ENCODE measurements around the gene MLLT3. TPM values are rescaled to one million over a fixed set of nuclear protein-coding genes. Genes with fewer than 3 reads are reported as not detected.

MLLT3 gene
- total RNA-seq, 1 donor from 2014 or later: 15.8 TPM

GRCh38 chr9:20551835-20552234, 70.5 kb downstream of the MLLT3 start:
- H3K4me3 ChIP-seq (ENCODE audit: low read depth, low read length): no peak overlapping the region
- H3K27me3 ChIP-seq (ENCODE audit: control insufficient read depth, insufficient read depth, low read length): no peaks in the 10 kb centered on the region
- TF ChIP-seq CTCF (IDR thresholded peaks at IDR 0.05; ENCODE audit: insufficient read depth, low read length, severe bottlenecking): no peak
- H3K36me3 ChIP-seq (ENCODE audit: control insufficient read depth, insufficient read depth, low read length): no peaks in the 10 kb centered on the region
- FAIRE-seq (no peak), DNase-seq (ENCODE audit: low read depth) (peak; percentile 64)

GRCh38 chr9:20551236-20551635, 71.1 kb downstream of the MLLT3 start:
- Histone ChIP-seq H3K36me3 (ENCODE audit: control insufficient read depth, insufficient read depth, low read length) (no peaks in the 10 kb centered on the region), H3K27me3 (ENCODE audit: control insufficient read depth, insufficient read depth, low read length) (no peaks in the 10 kb centered on the region), H3K4me3 (ENCODE audit: low read depth, low read length) (no peak overlapping the region)
- FAIRE-seq: no peak
- TF ChIP-seq CTCF (IDR thresholded peaks at IDR 0.05; ENCODE audit: insufficient read depth, low read length, severe bottlenecking): no peak
- peak; percentile 89 for DNase-seq (ENCODE audit: low read depth)

- Histone ChIP-seq H3K4me3 (ENCODE audit: low read depth, low read length) (no peak overlapping the region), H3K27me3 (ENCODE audit: control insufficient read depth, insufficient read depth, low read length) (no peaks in the 10 kb centered on the region), H3K36me3 (ENCODE audit: control insufficient read depth, insufficient read depth, low read length) (no peaks in the 10 kb centered on the region)
- FAIRE-seq (no peak), DNase-seq (ENCODE audit: low read depth) (peak; percentile 21)
- no peak for TF ChIP-seq CTCF (IDR thresholded peaks at IDR 0.05; ENCODE audit: insufficient read depth, low read length, severe bottlenecking)
These were observed 72.0 kb downstream of the MLLT3 start for GRCh38 chr9:20550326-20550725.

GRCh38 chr9:20549053-20549452, 73.2 kb downstream of the MLLT3 start:
- DNase-seq (ENCODE audit: low read depth) (no peak), FAIRE-seq (no peak)
- no peak for TF ChIP-seq CTCF (IDR thresholded peaks at IDR 0.05; ENCODE audit: insufficient read depth, low read length, severe bottlenecking)
- Histone ChIP-seq H3K4me3 (ENCODE audit: low read depth, low read length) (no peak overlapping the region), H3K27me3 (ENCODE audit: control insufficient read depth, insufficient read depth, low read length) (no peaks in the 10 kb centered on the region), H3K36me3 (ENCODE audit: control insufficient read depth, insufficient read depth, low read length) (no peaks in the 10 kb centered on the region)

- TF ChIP-seq CTCF (IDR thresholded peaks at IDR 0.05; ENCODE audit: insufficient read depth, low read length, severe bottlenecking): no peak
- Histone ChIP-seq H3K36me3 (ENCODE audit: control insufficient read depth, insufficient read depth, low read length) (no peaks in the 10 kb centered on the region), H3K4me3 (ENCODE audit: low read depth, low read length) (no peak overlapping the region), H3K27me3 (ENCODE audit: control insufficient read depth, insufficient read depth, low read length) (no peaks in the 10 kb centered on the region)
- FAIRE-seq: no peak
- no peak for DNase-seq (ENCODE audit: low read depth)
These were observed 77.2 kb downstream of the MLLT3 start for GRCh38 chr9:20545023-20545622.

All from bronchial epithelial cell (primary cell).